Measurements from ENCODE around the gene SHH.

GRCh38 chr7:155764438-155764793 is 47.8 kb downstream of the SHH start:
- TF ChIP-seq CTCF (IDR thresholded peaks at IDR 0.05) (no peak), ZFX (IDR thresholded peaks at IDR 0.05; ENCODE audit: borderline replicate concordance) (no peak)
